Measurements from ENCODE around the gene MS4A10.

DNA sequence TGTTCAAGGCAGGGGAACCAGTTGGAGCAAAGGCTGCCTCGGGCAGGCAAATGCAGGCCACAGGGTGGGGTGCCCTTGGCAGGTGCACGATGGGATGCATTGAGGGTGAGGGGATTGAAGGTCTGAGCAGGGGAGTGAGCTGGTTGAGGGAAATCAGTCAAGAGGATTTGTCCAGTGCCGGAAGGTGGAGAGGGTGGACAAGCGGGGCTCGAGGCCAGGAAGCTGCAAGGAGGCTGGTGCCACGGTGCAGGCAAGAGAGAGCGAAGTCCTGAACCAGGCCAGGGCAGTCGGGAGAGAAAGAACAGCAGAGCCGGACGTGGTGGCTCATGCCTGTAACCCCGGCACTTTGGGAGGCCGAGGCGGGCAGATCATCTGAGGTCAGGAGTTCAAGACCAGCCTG is 10.4 kb upstream of the MS4A10 start:
- TF ChIP-seq, protein P1, sequence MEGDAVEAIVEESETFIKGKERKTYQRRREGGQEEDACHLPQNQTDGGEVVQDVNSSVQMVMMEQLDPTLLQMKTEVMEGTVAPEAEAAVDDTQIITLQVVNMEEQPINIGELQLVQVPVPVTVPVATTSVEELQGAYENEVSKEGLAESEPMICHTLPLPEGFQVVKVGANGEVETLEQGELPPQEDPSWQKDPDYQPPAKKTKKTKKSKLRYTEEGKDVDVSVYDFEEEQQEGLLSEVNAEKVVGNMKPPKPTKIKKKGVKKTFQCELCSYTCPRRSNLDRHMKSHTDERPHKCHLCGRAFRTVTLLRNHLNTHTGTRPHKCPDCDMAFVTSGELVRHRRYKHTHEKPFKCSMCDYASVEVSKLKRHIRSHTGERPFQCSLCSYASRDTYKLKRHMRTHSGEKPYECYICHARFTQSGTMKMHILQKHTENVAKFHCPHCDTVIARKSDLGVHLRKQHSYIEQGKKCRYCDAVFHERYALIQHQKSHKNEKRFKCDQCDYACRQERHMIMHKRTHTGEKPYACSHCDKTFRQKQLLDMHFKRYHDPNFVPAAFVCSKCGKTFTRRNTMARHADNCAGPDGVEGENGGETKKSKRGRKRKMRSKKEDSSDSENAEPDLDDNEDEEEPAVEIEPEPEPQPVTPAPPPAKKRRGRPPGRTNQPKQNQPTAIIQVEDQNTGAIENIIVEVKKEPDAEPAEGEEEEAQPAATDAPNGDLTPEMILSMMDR (IDR thresholded peaks at IDR 0.05): no peak
- no peak for TF ChIP-seq POLR2A (IDR thresholded peaks at IDR 0.05)

All from body of pancreas (tissue), 4 donors.